Measurements from ENCODE around the gene GRIK5.
A peak's percentile ranks its signal among the peaks of the same experiment; 100 is the strongest.

DNA sequence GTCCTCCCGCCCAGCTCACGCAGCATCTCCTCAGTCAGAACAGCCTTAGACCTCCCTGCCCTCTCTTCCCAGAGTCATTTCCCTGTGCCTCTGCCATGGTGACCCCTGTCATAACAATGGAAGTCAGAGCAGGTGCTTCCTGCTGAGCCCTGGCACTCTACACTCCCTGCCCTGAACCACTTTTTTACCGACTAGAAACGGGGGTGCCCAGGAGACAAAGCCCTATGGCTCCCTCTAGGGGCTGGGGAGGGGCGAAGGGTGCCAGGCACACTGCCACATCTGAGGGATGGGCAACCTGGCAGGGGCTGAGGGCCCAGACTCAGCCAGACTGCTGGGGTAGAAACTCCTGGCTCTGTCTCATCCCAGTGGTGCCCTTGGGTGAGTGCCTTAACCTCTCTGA is 22.3 kb upstream of the GRIK5 start:
- TF ChIP-seq, protein P1, sequence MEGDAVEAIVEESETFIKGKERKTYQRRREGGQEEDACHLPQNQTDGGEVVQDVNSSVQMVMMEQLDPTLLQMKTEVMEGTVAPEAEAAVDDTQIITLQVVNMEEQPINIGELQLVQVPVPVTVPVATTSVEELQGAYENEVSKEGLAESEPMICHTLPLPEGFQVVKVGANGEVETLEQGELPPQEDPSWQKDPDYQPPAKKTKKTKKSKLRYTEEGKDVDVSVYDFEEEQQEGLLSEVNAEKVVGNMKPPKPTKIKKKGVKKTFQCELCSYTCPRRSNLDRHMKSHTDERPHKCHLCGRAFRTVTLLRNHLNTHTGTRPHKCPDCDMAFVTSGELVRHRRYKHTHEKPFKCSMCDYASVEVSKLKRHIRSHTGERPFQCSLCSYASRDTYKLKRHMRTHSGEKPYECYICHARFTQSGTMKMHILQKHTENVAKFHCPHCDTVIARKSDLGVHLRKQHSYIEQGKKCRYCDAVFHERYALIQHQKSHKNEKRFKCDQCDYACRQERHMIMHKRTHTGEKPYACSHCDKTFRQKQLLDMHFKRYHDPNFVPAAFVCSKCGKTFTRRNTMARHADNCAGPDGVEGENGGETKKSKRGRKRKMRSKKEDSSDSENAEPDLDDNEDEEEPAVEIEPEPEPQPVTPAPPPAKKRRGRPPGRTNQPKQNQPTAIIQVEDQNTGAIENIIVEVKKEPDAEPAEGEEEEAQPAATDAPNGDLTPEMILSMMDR (IDR thresholded peaks at IDR 0.05; ENCODE audit: low read depth, low read length), result peak; percentile 61
- TF ChIP-seq POLR2A (IDR thresholded peaks at IDR 0.05; ENCODE audit: extremely low read depth, insufficient read length) (no peak), MYC (IDR thresholded peaks at IDR 0.05; ENCODE audit: low read depth, low read length) (no peak)
- TF ChIP-seq, protein P2, sequence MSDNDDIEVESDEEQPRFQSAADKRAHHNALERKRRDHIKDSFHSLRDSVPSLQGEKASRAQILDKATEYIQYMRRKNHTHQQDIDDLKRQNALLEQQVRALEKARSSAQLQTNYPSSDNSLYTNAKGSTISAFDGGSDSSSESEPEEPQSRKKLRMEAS (IDR thresholded peaks at IDR 0.05; ENCODE audit: low read depth, low read length), result no peak

All from NB4 (cell line).